ENCODE results near the gene IL33. TPM values are rescaled to one million over a fixed set of nuclear protein-coding genes. Genes with fewer than 3 reads are reported as not detected.

IL33 gene
- total and polyA plus RNA-seq, 2 donors, result 45.0 to 123 TPM

- Histone ChIP-seq H3K36me3 (ENCODE audit: insufficient read depth) (no peaks in the 10 kb centered on the region), H3K4me1 (ENCODE audit: insufficient read depth) (no peaks in the 10 kb centered on the region), H3K27ac (ENCODE audit: low read depth) (no peak overlapping the region), H3K4me3 (ENCODE audit: low read depth, low read length) (no peak overlapping the region)
- no peak for DNase-seq (ENCODE audit: extremely low spot score)
- WGBS, result 7% methylated on average over 1 of the region's 1 CpG
Observed at GRCh38 chr9:6226696-6227095, 11.1 kb downstream of the IL33 start.

- no peak for DNase-seq (ENCODE audit: extremely low spot score)
- Histone ChIP-seq H3K4me3 (ENCODE audit: low read depth, low read length) (no peak overlapping the region), H3K27ac (ENCODE audit: low read depth) (no peak overlapping the region), H3K36me3 (ENCODE audit: insufficient read depth) (no peaks in the 10 kb centered on the region), H3K4me1 (ENCODE audit: insufficient read depth) (no peaks in the 10 kb centered on the region)
- WGBS, result 50% methylated on average over 2 of the region's 2 CpGs
Observed at GRCh38 chr9:6229186-6229585, 13.6 kb downstream of the IL33 start.

- no peak overlapping the region for H3K4me3 ChIP-seq (ENCODE audit: low read depth, low read length)
- DNase-seq (ENCODE audit: extremely low spot score), result no peak
- no peaks in the 10 kb centered on the region for H3K4me1 ChIP-seq (ENCODE audit: insufficient read depth)
- H3K36me3 ChIP-seq (ENCODE audit: insufficient read depth), result no peaks in the 10 kb centered on the region
- WGBS, result 9% methylated on average over 1 of the region's 1 CpG
- no peak overlapping the region for H3K27ac ChIP-seq (ENCODE audit: low read depth)
Observed at GRCh38 chr9:6229619-6230018, 14.0 kb downstream of the IL33 start.

GRCh38 chr9:6230037-6230780 lies 14.6 kb downstream of the IL33 start:
- H3K4me3 ChIP-seq (ENCODE audit: low read depth, low read length), result no peak overlapping the region
- 54% methylated on average over 2 of the region's 2 CpGs for WGBS
- H3K36me3 ChIP-seq (ENCODE audit: insufficient read depth), result no peaks in the 10 kb centered on the region
- DNase-seq (ENCODE audit: extremely low spot score), result no peak
- H3K4me1 ChIP-seq (ENCODE audit: insufficient read depth), result no peaks in the 10 kb centered on the region
- H3K27ac ChIP-seq (ENCODE audit: low read depth), result no peak overlapping the region

- DNase-seq (ENCODE audit: extremely low spot score), result no peak
- H3K27ac ChIP-seq (ENCODE audit: low read depth), result no peak overlapping the region
- no peaks in the 10 kb centered on the region for H3K36me3 ChIP-seq (ENCODE audit: insufficient read depth)
- H3K4me3 ChIP-seq (ENCODE audit: low read depth, low read length), result no peak overlapping the region
- no peaks in the 10 kb centered on the region for H3K4me1 ChIP-seq (ENCODE audit: insufficient read depth)
Observed at GRCh38 chr9:6232336-6232945, 16.8 kb downstream of the IL33 start.

GRCh38 chr9:6234014-6234413 lies 18.4 kb downstream of the IL33 start:
- DNase-seq (ENCODE audit: extremely low spot score), result peak; percentile 43
- H3K4me1 ChIP-seq (ENCODE audit: insufficient read depth), result no peaks in the 10 kb centered on the region
- H3K27ac ChIP-seq (ENCODE audit: low read depth), result no peak overlapping the region
- WGBS, result 29% methylated on average over 1 of the region's 1 CpG
- H3K36me3 ChIP-seq (ENCODE audit: insufficient read depth), result no peaks in the 10 kb centered on the region
- H3K4me3 ChIP-seq (ENCODE audit: low read depth, low read length), result no peak overlapping the region

- WGBS, result 89% methylated on average over 2 of the region's 2 CpGs
- Histone ChIP-seq H3K4me1 (ENCODE audit: insufficient read depth) (no peaks in the 10 kb centered on the region), H3K27ac (ENCODE audit: low read depth) (no peak overlapping the region), H3K36me3 (ENCODE audit: insufficient read depth) (no peaks in the 10 kb centered on the region), H3K4me3 (ENCODE audit: low read depth, low read length) (no peak overlapping the region)
- no peak for DNase-seq (ENCODE audit: extremely low spot score)
Observed at GRCh38 chr9:6237267-6237666, 21.7 kb downstream of the IL33 start.

- Histone ChIP-seq H3K4me3 (ENCODE audit: low read depth, low read length) (no peak overlapping the region), H3K36me3 (ENCODE audit: insufficient read depth) (no peaks in the 10 kb centered on the region), H3K4me1 (ENCODE audit: insufficient read depth) (no peaks in the 10 kb centered on the region), H3K27ac (ENCODE audit: low read depth) (no peak overlapping the region)
- WGBS, result 73% methylated on average over 5 of the region's 5 CpGs
- DNase-seq (ENCODE audit: extremely low spot score), result no peak
Observed at GRCh38 chr9:6239048-6239461, 23.4 kb downstream of the IL33 start.

- Histone ChIP-seq H3K27ac (ENCODE audit: low read depth) (no peak overlapping the region), H3K4me3 (ENCODE audit: low read depth, low read length) (no peak overlapping the region), H3K4me1 (ENCODE audit: insufficient read depth) (no peaks in the 10 kb centered on the region), H3K36me3 (ENCODE audit: insufficient read depth) (no peaks in the 10 kb centered on the region)
- 88% methylated on average over 2 of the region's 2 CpGs for WGBS
- no peak for DNase-seq (ENCODE audit: extremely low spot score)
Observed at GRCh38 chr9:6239694-6240093, 24.1 kb downstream of the IL33 start.

GRCh38 chr9:6243746-6244145 lies 28.1 kb downstream of the IL33 start:
- H3K4me1 ChIP-seq (ENCODE audit: insufficient read depth), result no peaks in the 10 kb centered on the region
- no peak overlapping the region for H3K27ac ChIP-seq (ENCODE audit: low read depth)
- H3K4me3 ChIP-seq (ENCODE audit: low read depth, low read length), result no peak overlapping the region
- no peak for DNase-seq (ENCODE audit: extremely low spot score)
- H3K36me3 ChIP-seq (ENCODE audit: insufficient read depth), result no peaks in the 10 kb centered on the region

- Histone ChIP-seq H3K27ac (ENCODE audit: low read depth) (no peak overlapping the region), H3K36me3 (ENCODE audit: insufficient read depth) (peaks cover 3% of the 10 kb centered on the region), H3K4me1 (ENCODE audit: insufficient read depth) (no peaks in the 10 kb centered on the region), H3K4me3 (ENCODE audit: low read depth, low read length) (no peak overlapping the region)
- WGBS, result 66% methylated on average over 4 of the region's 4 CpGs
- DNase-seq (ENCODE audit: extremely low spot score), result no peak
Observed at GRCh38 chr9:6247266-6247665, 31.7 kb downstream of the IL33 start.

GRCh38 chr9:6268826-6269397 lies 53.3 kb downstream of the IL33 start:
- 62% methylated on average over 3 of the region's 3 CpGs for WGBS
- no peak overlapping the region for H3K4me3 ChIP-seq (ENCODE audit: low read depth, low read length)
- H3K27ac ChIP-seq (ENCODE audit: low read depth), result no peak overlapping the region
- DNase-seq (ENCODE audit: extremely low spot score), result no peak
- H3K4me1 ChIP-seq (ENCODE audit: insufficient read depth), result no peaks in the 10 kb centered on the region
- no peaks in the 10 kb centered on the region for H3K36me3 ChIP-seq (ENCODE audit: insufficient read depth)

- WGBS, result 69% methylated on average over 1 of the region's 1 CpG
- Histone ChIP-seq H3K27ac (ENCODE audit: low read depth) (no peak overlapping the region), H3K4me1 (ENCODE audit: insufficient read depth) (no peaks in the 10 kb centered on the region), H3K36me3 (ENCODE audit: insufficient read depth) (no peaks in the 10 kb centered on the region), H3K4me3 (ENCODE audit: low read depth, low read length) (no peak overlapping the region)
- no peak for DNase-seq (ENCODE audit: extremely low spot score)
Observed at GRCh38 chr9:6270896-6271295, 55.3 kb downstream of the IL33 start.

- DNase-seq (ENCODE audit: extremely low spot score), result no peak
- no peaks in the 10 kb centered on the region for H3K36me3 ChIP-seq (ENCODE audit: insufficient read depth)
- H3K4me1 ChIP-seq (ENCODE audit: insufficient read depth), result no peaks in the 10 kb centered on the region
- H3K4me3 ChIP-seq (ENCODE audit: low read depth, low read length), result no peak overlapping the region
- H3K27ac ChIP-seq (ENCODE audit: low read depth), result peak overlapping the region; percentile 52
- 63% methylated on average over 3 of the region's 3 CpGs for whole genome bisulfite sequencing
Observed at GRCh38 chr9:6271508-6272228, 56.1 kb downstream of the IL33 start.
